Stomach (tissue), 4 donors: ENCODE measurements around the gene BMP3.

Source experiments
- CTCF ChIP-seq, 7 experiments: fragments of 450-650 bp in 4 of 7; fragments of 200-600 bp in 3 of 7; sonication (generic) in 3 of 7; IDR thresholded peaks; one replicate each; pipeline ENCODE4 v1.5.1; 2016 to 2019; ENCODE audit warnings: antibody characterized with exemption in 7 of 7, control low read depth in 2 of 7, mild to moderate bottlenecking in 1 of 7
- POLR2A ChIP-seq, 4 donors: fragments of 450-650 bp; IDR thresholded peaks; one replicate each; pipeline ENCODE4 v1.6.1; 2016; ENCODE audit warnings: antibody characterized with exemption in 4 of 4, control low read depth in 2 of 4, mild to moderate bottlenecking in 1 of 4, moderate library complexity in 1 of 4
- POLR2AphosphoS5 ChIP-seq, 3 donors: sonication (generic); formaldehyde crosslinking; IDR thresholded peaks; one replicate each; pipeline ENCODE4 v1.6.1; 2016; ENCODE audit warnings: antibody characterized with exemption in 3 of 3

DNA sequence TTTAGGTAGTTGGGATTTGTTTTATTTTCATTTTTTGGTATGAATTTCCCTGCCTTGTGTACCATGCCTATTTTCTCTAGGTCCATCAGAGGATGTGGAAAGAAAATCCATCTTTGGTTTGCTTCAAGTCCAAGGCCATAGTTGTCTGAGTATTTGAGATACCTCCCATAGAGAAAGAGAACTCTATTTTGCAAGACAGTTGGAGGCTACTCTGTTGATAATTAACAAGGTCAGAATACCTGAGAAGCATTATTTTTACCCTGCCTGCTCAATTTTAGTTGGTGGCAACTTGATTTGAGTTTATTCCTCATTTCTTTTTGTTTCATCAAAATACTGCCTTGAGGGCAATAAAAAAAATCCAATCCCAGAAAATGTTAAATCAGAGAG, 30.8 kb downstream of the BMP3 start:
- TF ChIP-seq CTCF (IDR thresholded peaks at IDR 0.05) (no peak), POLR2AphosphoS5 (IDR thresholded peaks at IDR 0.05) (no peak), POLR2A (IDR thresholded peaks at IDR 0.05) (no peak)
